ENCODE measurements around the gene STAC3.

Gene STAC3

DNA sequence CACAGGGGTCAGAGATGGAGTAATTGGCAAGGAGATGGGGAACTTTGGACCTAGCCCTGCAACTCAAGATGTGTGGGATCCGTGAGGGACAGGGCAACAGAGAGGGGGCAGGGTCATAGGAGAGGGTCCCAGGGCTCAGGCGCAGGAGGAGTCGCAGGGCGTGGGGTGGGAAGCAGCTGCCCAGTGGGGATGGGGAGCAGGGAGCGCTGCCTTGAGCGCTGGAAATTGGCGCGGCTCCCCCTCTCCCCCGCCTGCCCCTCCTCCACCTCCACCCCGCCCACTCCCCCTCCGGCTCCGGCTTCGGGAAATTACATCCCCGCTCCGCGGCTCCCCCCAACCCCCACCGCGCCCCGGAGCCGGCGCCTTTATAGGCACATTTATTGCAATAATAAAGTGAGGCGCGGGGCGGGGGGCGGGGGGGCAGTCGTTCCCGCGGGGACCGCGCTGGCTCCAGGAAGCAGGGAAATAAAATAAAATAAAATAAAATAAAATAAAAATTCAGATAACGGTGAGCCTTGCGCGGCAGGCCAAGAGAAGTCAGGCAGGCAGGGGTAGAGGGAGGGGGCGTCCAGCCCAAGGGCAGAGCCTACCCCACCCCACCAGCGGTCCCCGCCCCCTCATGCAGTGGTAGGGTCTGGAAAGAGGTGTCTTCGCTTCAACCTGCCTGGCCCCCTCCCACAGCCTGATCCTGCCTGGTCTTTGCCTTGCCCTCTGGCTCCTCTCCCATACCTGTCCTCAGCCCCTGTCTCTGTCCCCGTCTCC lies 30.8 kb downstream of the STAC3 start:
- H3K4me3 ChIP-seq (ENCODE audit: low read depth, low read length) = 0 out of 2 replicates have a peak overlapping the region, but pooled peaks have one; percentile 17
- H3K27me3 ChIP-seq (ENCODE audit: control insufficient read depth, insufficient read depth, low read length) = peaks cover 98% of the 10 kb centered on the region
- H3K27ac ChIP-seq (ENCODE audit: low read depth, low read length) = no peak overlapping the region
- no peaks in the 10 kb centered on the region for H3K9me3 ChIP-seq (ENCODE audit: control insufficient read depth, insufficient read depth, low read length)
- no peaks in the 10 kb centered on the region for H3K36me3 ChIP-seq (ENCODE audit: control insufficient read depth, insufficient read depth, low read length)
- no peak overlapping the region for H3K9ac ChIP-seq (ENCODE audit: low read depth, low read length)
- H3K4me1 ChIP-seq (ENCODE audit: control insufficient read depth, insufficient read depth, low read length) = peaks cover 33% of the 10 kb centered on the region

DNA sequence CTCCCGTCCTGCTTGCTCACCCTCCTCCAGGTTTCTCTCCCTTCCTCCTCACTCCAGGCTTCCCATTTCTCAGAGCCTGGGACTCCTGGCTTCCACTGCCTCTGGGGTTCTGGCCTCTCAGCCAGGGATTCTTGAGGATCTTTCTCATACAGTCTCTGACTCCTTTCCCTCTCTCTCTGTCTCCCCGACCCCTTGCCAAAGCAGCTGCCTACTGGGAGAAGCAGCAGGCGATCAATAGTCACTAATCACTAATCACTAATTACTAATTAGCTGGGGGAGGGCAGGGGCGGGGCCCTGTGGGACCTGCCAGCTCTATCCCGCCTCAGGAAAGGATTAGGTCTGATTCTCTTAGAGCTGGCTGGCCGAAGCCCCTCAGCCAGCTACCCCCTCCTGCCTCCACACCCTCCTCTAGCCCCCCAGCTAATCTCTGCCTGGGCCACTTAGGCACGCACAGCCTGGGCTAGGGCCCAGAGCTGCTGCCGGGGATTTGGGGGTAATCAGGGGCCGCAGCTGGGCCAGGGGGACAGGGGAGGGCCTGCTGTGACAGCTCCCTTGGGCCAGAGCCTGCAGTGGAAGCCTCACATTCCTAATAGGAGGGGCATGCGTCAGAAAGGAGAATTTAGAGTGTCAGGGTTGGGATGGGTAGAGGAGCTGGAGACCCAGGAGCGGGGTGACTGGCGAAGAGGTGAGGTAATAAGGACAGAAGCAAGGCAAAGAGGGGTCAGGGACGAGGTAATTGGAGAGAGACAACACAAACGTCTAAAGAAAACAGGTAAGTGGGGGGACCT lies 31.6 kb downstream of the STAC3 start:
- 0 out of 2 replicates have a peak overlapping the region, but pooled peaks have one; percentile 17 for H3K4me3 ChIP-seq (ENCODE audit: low read depth, low read length)
- H3K36me3 ChIP-seq (ENCODE audit: control insufficient read depth, insufficient read depth, low read length) = no peaks in the 10 kb centered on the region
- no peaks in the 10 kb centered on the region for H3K9me3 ChIP-seq (ENCODE audit: control insufficient read depth, insufficient read depth, low read length)
- H3K4me1 ChIP-seq (ENCODE audit: control insufficient read depth, insufficient read depth, low read length) = peaks cover 33% of the 10 kb centered on the region
- no peak overlapping the region for H3K27ac ChIP-seq (ENCODE audit: low read depth, low read length)
- no peak overlapping the region for H3K9ac ChIP-seq (ENCODE audit: low read depth, low read length)
- peaks cover 98% of the 10 kb centered on the region for H3K27me3 ChIP-seq (ENCODE audit: control insufficient read depth, insufficient read depth, low read length)

GRCh38 chr12:57218030-57218853 lies 32.7 kb downstream of the STAC3 start:
- no peak overlapping the region for H3K27ac ChIP-seq (ENCODE audit: low read depth, low read length)
- H3K36me3 ChIP-seq (ENCODE audit: control insufficient read depth, insufficient read depth, low read length) = no peaks in the 10 kb centered on the region
- no peak overlapping the region for H3K4me3 ChIP-seq (ENCODE audit: low read depth, low read length)
- H3K9ac ChIP-seq (ENCODE audit: low read depth, low read length) = no peak overlapping the region
- peaks cover 42% of the 10 kb centered on the region for H3K4me1 ChIP-seq (ENCODE audit: control insufficient read depth, insufficient read depth, low read length)
- H3K9me3 ChIP-seq (ENCODE audit: control insufficient read depth, insufficient read depth, low read length) = no peaks in the 10 kb centered on the region
- H3K27me3 ChIP-seq (ENCODE audit: control insufficient read depth, insufficient read depth, low read length) = peaks cover 97% of the 10 kb centered on the region

- peaks cover 42% of the 10 kb centered on the region for H3K4me1 ChIP-seq (ENCODE audit: control insufficient read depth, insufficient read depth, low read length)
- H3K9me3 ChIP-seq (ENCODE audit: control insufficient read depth, insufficient read depth, low read length) = no peaks in the 10 kb centered on the region
- H3K9ac ChIP-seq (ENCODE audit: low read depth, low read length) = no peak overlapping the region
- peak overlapping the region; percentile 48; the same call in 1 of the 2 replicates for H3K4me3 ChIP-seq (ENCODE audit: low read depth, low read length)
- no peak overlapping the region for H3K27ac ChIP-seq (ENCODE audit: low read depth, low read length)
- H3K36me3 ChIP-seq (ENCODE audit: control insufficient read depth, insufficient read depth, low read length) = peaks cover 3% of the 10 kb centered on the region
- H3K27me3 ChIP-seq (ENCODE audit: control insufficient read depth, insufficient read depth, low read length) = peaks cover 86% of the 10 kb centered on the region
Measured at GRCh38 chr12:57216921-57217879, 33.8 kb downstream of the STAC3 start.

GRCh38 chr12:57216014-57216911 lies 34.7 kb downstream of the STAC3 start, which contains the start of gene NXPH4:
Gene NXPH4 (plus strand): TSS chr12:57216794. CDS start chr12:57216970, 176 bp downstream.
- Histone ChIP-seq H3K9ac (ENCODE audit: low read depth, low read length) (no peak within 1 kb of the TSS), H3K27ac (ENCODE audit: low read depth, low read length) (no peak within 1 kb of the TSS), H3K4me3 (ENCODE audit: low read depth, low read length) (peak within 1 kb of the TSS; percentile 50; the same call in 1 of the 2 replicates), H3K4me1 (ENCODE audit: control insufficient read depth, insufficient read depth, low read length) (peaks cover 36% of the 10 kb centered on the region), H3K36me3 (ENCODE audit: control insufficient read depth, insufficient read depth, low read length) (peaks cover 13% of the 10 kb centered on the region), H3K27me3 (ENCODE audit: control insufficient read depth, insufficient read depth, low read length) (peaks cover 77% of the 10 kb centered on the region), H3K9me3 (ENCODE audit: control insufficient read depth, insufficient read depth, low read length) (no peaks in the 10 kb centered on the region)

GRCh38 chr12:57215668-57216013 lies 35.3 kb downstream of the STAC3 start:
- H3K4me1 ChIP-seq (ENCODE audit: control insufficient read depth, insufficient read depth, low read length) = peaks cover 31% of the 10 kb centered on the region
- H3K27ac ChIP-seq (ENCODE audit: low read depth, low read length) = no peak overlapping the region
- peaks cover 18% of the 10 kb centered on the region for H3K36me3 ChIP-seq (ENCODE audit: control insufficient read depth, insufficient read depth, low read length)
- H3K27me3 ChIP-seq (ENCODE audit: control insufficient read depth, insufficient read depth, low read length) = peaks cover 71% of the 10 kb centered on the region
- 0 out of 2 replicates have a peak overlapping the region, but pooled peaks have one; percentile 50 for H3K4me3 ChIP-seq (ENCODE audit: low read depth, low read length)
- H3K9me3 ChIP-seq (ENCODE audit: control insufficient read depth, insufficient read depth, low read length) = no peaks in the 10 kb centered on the region
- no peak overlapping the region for H3K9ac ChIP-seq (ENCODE audit: low read depth, low read length)

GRCh38 chr12:57215065-57215464 lies 35.9 kb downstream of the STAC3 start:
- no peak overlapping the region for H3K4me3 ChIP-seq (ENCODE audit: low read depth, low read length)

DNA sequence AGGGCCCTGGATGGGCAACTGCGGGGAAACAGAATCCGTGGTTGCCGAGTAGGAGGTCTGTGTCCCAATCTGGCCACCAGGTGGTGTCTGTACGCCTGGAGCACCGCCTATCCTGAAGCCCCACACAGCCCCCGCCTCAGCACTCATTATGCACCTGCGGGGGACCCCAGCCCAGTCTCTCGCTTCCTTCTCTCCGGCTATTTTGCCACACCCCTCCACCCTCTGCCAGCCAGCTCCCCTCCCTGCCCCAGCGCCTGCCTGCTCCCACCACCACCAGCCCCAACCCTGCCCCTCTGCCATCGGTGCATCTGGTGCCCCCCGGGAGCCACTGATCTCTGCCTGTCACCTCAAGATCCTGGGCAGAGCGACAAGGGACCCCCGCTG lies 36.6 kb downstream of the STAC3 start:
- Histone ChIP-seq H3K36me3 (ENCODE audit: control insufficient read depth, insufficient read depth, low read length) (peaks cover 31% of the 10 kb centered on the region), H3K4me3 (ENCODE audit: low read depth, low read length) (no peak overlapping the region), H3K9me3 (ENCODE audit: control insufficient read depth, insufficient read depth, low read length) (no peaks in the 10 kb centered on the region), H3K27ac (ENCODE audit: low read depth, low read length) (no peak overlapping the region), H3K4me1 (ENCODE audit: control insufficient read depth, insufficient read depth, low read length) (peaks cover 24% of the 10 kb centered on the region), H3K27me3 (ENCODE audit: control insufficient read depth, insufficient read depth, low read length) (peaks cover 58% of the 10 kb centered on the region), H3K9ac (ENCODE audit: low read depth, low read length) (no peak overlapping the region)

More at GRCh38 chr12:57215065-57215464, 35.9 kb downstream of the STAC3 start:
- Histone ChIP-seq H3K9me3 (ENCODE audit: control insufficient read depth, insufficient read depth, low read length) (no peaks in the 10 kb centered on the region), H3K9ac (ENCODE audit: low read depth, low read length) (no peak overlapping the region), H3K27ac (ENCODE audit: low read depth, low read length) (no peak overlapping the region), H3K36me3 (ENCODE audit: control insufficient read depth, insufficient read depth, low read length) (peaks cover 24% of the 10 kb centered on the region), H3K4me1 (ENCODE audit: control insufficient read depth, insufficient read depth, low read length) (peaks cover 30% of the 10 kb centered on the region), H3K27me3 (ENCODE audit: control insufficient read depth, insufficient read depth, low read length) (peaks cover 65% of the 10 kb centered on the region)

DNA sequence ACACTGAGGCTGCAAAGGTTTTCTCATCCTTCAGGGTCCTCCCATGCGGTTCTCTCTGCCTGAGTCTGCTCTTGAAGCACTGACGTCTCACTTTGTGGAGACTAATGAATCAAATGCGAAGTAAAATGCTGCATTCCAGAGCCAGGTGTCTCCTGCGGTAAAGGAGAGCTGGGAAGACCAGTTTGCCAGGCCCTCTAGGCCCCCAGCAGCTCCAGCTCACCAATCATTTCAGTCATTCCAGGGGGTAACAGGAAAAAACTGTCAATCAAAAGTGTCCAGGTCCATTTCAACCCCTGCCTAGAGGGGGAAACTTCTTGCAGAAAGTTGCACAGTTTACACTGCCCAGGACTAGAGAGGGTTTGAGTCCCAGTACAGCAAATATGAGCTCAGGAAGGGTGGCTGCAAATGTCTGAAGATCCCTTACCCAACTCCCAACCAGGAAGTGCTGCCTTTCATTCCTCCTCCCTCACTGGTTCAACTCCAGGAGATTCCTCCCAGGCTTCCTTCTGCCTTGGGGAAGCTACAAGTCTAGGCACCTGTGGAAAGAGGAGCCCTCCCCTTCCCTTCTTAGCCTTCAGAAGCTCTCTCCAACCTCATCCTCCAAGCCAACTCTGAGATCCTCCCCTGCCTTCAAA lies 37.1 kb downstream of the STAC3 start:
- H3K4me3 ChIP-seq (ENCODE audit: low read depth, low read length) = no peak overlapping the region
- no peak overlapping the region for H3K9ac ChIP-seq (ENCODE audit: low read depth, low read length)
- H3K36me3 ChIP-seq (ENCODE audit: control insufficient read depth, insufficient read depth, low read length) = peaks cover 36% of the 10 kb centered on the region
- H3K9me3 ChIP-seq (ENCODE audit: control insufficient read depth, insufficient read depth, low read length) = no peaks in the 10 kb centered on the region
- peaks cover 53% of the 10 kb centered on the region for H3K27me3 ChIP-seq (ENCODE audit: control insufficient read depth, insufficient read depth, low read length)
- no peak overlapping the region for H3K27ac ChIP-seq (ENCODE audit: low read depth, low read length)
- peaks cover 20% of the 10 kb centered on the region for H3K4me1 ChIP-seq (ENCODE audit: control insufficient read depth, insufficient read depth, low read length)
